Measurements from ENCODE around the gene MED25.

Gene MED25

GRCh38 chr19:49837425-49837824 lies 19.3 kb downstream of the MED25 start:
- H3K36me3 Mint-ChIP-seq (ENCODE audit: low read depth): peaks cover 72% of the 10 kb centered on the region
- peak overlapping the region; percentile 31 for H3K27ac Mint-ChIP-seq
- H3K4me1 Mint-ChIP-seq (ENCODE audit: low read depth): no peaks in the 10 kb centered on the region
- H3K9me3 Mint-ChIP-seq: no peaks in the 10 kb centered on the region
- H3K4me3 Mint-ChIP-seq: no peak overlapping the region
- no peak for DNase-seq
- H3K27me3 Mint-ChIP-seq: no peaks in the 10 kb centered on the region

DNA sequence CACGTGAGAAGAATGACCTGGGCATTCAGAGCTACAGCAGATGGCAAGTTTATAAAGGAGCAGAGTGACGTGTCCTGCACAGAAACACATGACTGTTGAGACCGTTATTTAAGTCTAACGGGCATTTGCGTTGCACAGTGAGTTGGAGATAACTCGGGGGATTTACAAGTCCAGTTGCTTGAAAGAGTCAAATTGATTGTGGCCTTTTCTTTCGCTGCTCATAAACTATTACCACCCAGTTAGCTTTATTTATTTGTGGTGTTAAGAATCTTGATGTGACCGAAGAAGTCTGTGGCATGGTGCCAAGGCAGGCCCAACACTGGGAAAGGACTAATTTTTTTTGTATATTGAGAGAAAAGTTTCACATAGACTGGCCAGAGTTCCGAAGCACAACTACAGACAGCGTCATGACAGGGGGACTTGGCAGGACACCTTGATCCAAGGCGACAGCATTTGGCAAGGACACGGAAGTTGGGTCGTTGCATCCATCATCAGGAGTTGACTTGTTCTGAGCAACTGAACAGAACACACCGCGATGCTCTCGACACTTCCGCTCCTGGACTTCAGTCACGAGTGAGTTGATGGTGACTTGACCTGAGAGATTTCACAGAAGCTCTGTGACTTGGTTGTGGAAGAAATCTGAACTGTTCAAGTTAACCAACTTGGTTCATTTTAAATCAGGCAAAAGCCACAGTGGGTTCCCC lies 20.9 kb downstream of the MED25 start:
- H3K36me3 Mint-ChIP-seq (ENCODE audit: low read depth): peaks cover 57% of the 10 kb centered on the region
- no peak overlapping the region for H3K4me3 Mint-ChIP-seq
- H3K9me3 Mint-ChIP-seq: no peaks in the 10 kb centered on the region
- no peaks in the 10 kb centered on the region for H3K27me3 Mint-ChIP-seq
- no peak for DNase-seq
- H3K27ac Mint-ChIP-seq: no peak overlapping the region
- no peaks in the 10 kb centered on the region for H3K4me1 Mint-ChIP-seq (ENCODE audit: low read depth)

- H3K9me3 Mint-ChIP-seq: no peaks in the 10 kb centered on the region
- peaks cover 53% of the 10 kb centered on the region for H3K36me3 Mint-ChIP-seq (ENCODE audit: low read depth)
- no peak overlapping the region for H3K4me3 Mint-ChIP-seq
- no peaks in the 10 kb centered on the region for H3K27me3 Mint-ChIP-seq
- no peak for DNase-seq
- no peaks in the 10 kb centered on the region for H3K4me1 Mint-ChIP-seq (ENCODE audit: low read depth)
- no peak overlapping the region for H3K27ac Mint-ChIP-seq
Measured at GRCh38 chr19:49839713-49840112, 21.6 kb downstream of the MED25 start.

DNA sequence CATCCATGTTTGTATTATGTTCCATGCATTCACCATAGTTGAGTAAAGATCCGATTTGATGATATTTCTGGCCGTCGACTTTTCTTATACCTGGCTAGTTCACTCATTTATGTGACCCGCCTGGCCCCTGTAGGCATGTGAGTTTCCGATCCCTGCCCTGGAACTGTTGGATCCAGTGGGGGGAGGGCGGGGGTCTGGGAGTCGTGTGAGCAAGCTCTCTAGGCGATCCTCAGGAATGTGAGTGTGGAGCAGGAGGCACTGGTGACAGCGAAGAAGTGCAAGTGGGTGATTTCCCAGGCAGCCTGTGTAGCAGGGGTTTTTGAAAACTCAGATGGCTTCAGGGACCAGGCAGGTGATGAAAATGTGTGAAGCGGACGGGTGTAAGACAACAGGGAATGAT lies 22.2 kb downstream of the MED25 start:
- DNase-seq: no peak
- Mint-ChIP-seq H3K36me3 (ENCODE audit: low read depth) (peaks cover 47% of the 10 kb centered on the region), H3K27ac (no peak overlapping the region), H3K4me1 (ENCODE audit: low read depth) (no peaks in the 10 kb centered on the region), H3K9me3 (no peaks in the 10 kb centered on the region), H3K27me3 (no peaks in the 10 kb centered on the region), H3K4me3 (no peak overlapping the region)

DNA sequence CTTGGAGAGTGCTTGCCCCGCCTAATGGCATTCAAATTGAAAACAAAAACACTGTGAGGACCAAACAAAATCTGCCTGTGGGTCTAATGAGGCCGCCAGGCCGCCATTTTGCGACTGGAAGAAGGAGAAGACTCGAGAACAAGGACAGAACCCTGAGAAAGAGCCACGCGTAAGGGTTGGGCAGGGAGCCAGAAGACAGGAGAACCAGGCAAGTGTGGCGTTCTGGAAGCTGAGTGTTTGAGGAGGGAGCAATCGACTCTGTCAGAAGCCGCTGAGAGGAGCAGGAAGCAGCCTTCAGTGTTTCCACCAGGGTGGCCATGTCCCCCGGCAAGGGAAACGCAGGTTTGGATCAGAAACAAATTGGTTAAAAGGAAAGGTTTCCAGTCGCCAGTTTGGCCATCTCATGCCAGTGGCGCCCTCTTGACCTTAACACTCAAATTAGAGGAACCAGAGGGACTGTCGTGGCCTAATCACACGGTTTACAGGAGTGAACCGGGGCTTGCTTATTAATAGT lies 22.7 kb downstream of the MED25 start:
- Mint-ChIP-seq H3K4me3 (no peak overlapping the region), H3K36me3 (ENCODE audit: low read depth) (peaks cover 46% of the 10 kb centered on the region), H3K9me3 (no peaks in the 10 kb centered on the region), H3K4me1 (ENCODE audit: low read depth) (no peaks in the 10 kb centered on the region), H3K27me3 (no peaks in the 10 kb centered on the region), H3K27ac (no peak overlapping the region)
- DNase-seq: no peak

- Mint-ChIP-seq H3K4me1 (ENCODE audit: low read depth) (peaks cover 6% of the 10 kb centered on the region), H3K4me3 (no peak overlapping the region)
Measured at GRCh38 chr19:49843265-49843664, 25.2 kb downstream of the MED25 start.

DNA sequence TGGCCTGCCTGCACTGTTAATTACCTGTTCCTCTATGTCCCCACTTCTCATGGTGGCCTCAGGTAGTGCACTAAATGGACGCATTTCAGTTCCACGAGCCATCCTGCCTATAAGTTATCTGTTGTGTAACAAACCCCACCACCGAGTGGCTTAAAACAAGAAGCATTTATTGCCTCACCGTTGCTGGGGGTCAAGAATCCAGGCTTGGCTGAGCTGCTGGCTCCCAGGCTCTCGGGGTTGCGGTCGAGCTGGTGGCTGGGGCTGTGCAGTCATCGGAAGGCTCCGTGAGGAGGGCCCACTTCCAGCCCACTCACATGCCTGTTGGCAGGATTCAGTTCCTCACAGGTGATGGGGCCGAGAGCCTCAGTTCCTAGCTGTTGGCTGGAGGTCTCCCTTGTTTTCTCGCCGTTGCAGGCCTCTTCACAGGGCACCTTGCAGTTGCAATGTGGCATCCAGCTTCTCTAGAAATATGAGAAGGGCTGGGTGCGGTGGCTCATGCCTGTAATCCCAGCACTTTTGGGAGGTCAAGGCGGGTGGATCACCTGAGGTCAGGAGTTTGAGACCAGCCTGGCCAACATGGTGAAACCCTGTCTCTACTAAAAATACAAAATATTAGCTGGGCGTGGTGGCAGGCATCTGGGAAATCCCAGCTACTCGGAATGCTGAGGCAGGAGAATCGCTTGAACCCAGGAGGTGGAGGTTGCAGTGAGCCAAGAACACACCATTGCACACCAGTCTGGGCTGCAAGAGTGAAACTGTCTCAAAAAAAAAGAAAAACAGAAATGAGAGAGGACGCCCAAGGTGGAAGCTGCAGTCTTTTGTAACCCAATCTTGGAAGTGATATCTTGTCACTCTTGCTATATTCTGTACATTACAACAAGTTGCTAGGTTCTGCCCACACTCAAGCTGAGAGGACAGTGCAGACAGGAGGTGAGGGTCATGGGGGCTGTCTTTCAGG lies 26.3 kb downstream of the MED25 start:
- Mint-ChIP-seq H3K36me3 (ENCODE audit: low read depth) (peaks cover 13% of the 10 kb centered on the region), H3K27ac (no peak overlapping the region), H3K27me3 (no peaks in the 10 kb centered on the region), H3K9me3 (peaks cover 5% of the 10 kb centered on the region), H3K4me1 (ENCODE audit: low read depth) (peaks cover 17% of the 10 kb centered on the region), H3K4me3 (no peak overlapping the region)
- DNase-seq: no peak

More at GRCh38 chr19:49843265-49843664, 25.2 kb downstream of the MED25 start:
- Mint-ChIP-seq H3K9me3 (no peaks in the 10 kb centered on the region), H3K36me3 (ENCODE audit: low read depth) (peaks cover 24% of the 10 kb centered on the region), H3K27ac (no peak overlapping the region), H3K27me3 (no peaks in the 10 kb centered on the region)
- no peak for DNase-seq

- H3K4me1 Mint-ChIP-seq (ENCODE audit: low read depth): peaks cover 25% of the 10 kb centered on the region
- no peaks in the 10 kb centered on the region for H3K27me3 Mint-ChIP-seq
- no peak overlapping the region for H3K27ac Mint-ChIP-seq
- peaks cover 10% of the 10 kb centered on the region for H3K36me3 Mint-ChIP-seq (ENCODE audit: low read depth)
- DNase-seq: no peak
- H3K9me3 Mint-ChIP-seq: peaks cover 10% of the 10 kb centered on the region
- no peak overlapping the region for H3K4me3 Mint-ChIP-seq
Measured at GRCh38 chr19:49845414-49845813, 27.3 kb downstream of the MED25 start.

DNA sequence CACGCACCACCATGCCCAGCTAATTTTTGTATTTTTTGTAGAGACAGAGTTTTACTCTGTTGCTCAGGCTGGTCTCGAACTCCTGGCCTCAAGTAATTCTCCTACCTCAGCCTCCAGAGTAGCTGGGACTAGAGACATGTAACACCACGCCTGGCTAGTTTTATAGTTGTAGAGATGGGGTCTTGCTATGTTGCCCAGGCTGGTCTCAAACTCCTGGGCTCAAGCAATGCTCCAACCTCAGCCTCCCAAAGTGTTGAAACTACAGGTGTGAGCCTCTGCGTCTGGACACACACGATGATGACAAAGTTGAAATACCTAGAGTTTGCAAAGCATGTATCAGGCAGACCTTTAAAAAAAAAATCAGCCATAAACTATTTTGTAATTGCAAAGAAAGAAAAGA lies 28.3 kb downstream of the MED25 start:
- Mint-ChIP-seq H3K4me3 (no peak overlapping the region), H3K36me3 (ENCODE audit: low read depth) (peaks cover 8% of the 10 kb centered on the region), H3K27me3 (no peaks in the 10 kb centered on the region), H3K27ac (no peak overlapping the region), H3K4me1 (ENCODE audit: low read depth) (peaks cover 25% of the 10 kb centered on the region), H3K9me3 (peaks cover 10% of the 10 kb centered on the region)
- DNase-seq: no peak

- peak; percentile 57 for DNase-seq
- H3K27ac Mint-ChIP-seq: peak overlapping the region; percentile 14
- peaks cover 37% of the 10 kb centered on the region for H3K4me1 Mint-ChIP-seq (ENCODE audit: low read depth)
- no peaks in the 10 kb centered on the region for H3K27me3 Mint-ChIP-seq
- H3K36me3 Mint-ChIP-seq (ENCODE audit: low read depth): peaks cover 15% of the 10 kb centered on the region
- peak overlapping the region; percentile 15 for H3K4me3 Mint-ChIP-seq
- H3K9me3 Mint-ChIP-seq: peaks cover 10% of the 10 kb centered on the region
Measured at GRCh38 chr19:49847731-49848696, 29.9 kb downstream of the MED25 start.

DNA sequence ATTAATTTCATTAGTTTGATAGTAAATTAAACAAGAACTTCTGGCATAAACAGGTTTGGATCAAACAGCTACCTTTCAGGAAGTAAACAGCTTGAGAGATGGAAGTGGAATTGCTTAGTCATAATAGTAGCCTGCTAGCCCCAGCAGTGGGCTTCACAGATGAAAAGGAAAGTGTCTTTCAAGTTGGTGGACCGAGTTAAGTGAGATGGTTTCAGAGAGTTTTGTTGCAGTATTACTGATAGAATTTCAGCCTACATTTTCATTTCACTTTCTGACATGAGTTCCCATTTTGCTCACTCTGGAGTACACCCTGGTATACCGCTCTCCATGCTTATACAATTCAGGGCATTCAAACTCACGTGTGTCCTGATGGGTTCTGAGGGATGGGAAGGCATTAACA lies 30.8 kb downstream of the MED25 start:
- no peaks in the 10 kb centered on the region for H3K27me3 Mint-ChIP-seq
- peak overlapping the region; percentile 53 for H3K4me3 Mint-ChIP-seq
- peak overlapping the region; percentile 7 for H3K27ac Mint-ChIP-seq

DNA sequence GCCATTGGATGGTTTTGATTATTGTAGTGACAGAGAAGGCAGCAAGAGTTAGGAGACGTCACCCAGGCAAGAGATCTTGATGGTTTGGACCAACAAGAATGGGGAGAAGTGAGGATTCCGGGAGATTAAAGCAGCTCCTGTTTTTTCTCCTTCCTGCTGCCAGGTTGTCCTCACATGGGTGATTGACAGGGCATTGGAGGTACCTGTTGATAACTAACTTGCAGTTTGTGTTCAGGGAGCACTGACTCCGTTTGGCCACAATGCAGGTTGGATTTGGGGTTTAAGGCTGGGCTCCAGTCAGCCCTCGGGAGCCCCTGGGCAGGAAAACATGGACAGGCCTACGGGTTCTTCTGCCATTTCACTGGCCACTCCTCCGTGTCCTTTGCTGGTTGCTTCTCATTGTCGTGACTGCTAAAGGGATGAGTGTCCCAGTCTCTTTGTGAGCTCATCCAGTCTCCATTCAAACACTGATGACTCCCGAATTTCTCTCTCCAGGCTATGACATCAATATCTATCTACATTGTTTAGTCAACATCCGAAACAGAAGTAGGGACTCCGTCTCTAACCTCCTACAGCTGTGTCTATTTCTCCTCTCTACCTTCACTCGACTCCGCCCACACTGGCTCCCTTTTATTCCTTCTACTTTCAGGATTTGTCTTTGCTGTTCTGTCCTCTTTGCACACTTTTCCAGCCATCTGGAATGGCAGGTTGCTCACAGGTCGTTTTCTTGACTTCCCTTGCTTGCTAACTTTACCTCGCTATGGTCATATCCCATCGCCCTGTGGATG lies 31.5 kb downstream of the MED25 start:
- H3K4me3 Mint-ChIP-seq: peak overlapping the region; percentile 85
- DNase-seq: no peak
- no peaks in the 10 kb centered on the region for H3K27me3 Mint-ChIP-seq
- peaks cover 10% of the 10 kb centered on the region for H3K9me3 Mint-ChIP-seq
- peaks cover 45% of the 10 kb centered on the region for H3K4me1 Mint-ChIP-seq (ENCODE audit: low read depth)
- H3K27ac Mint-ChIP-seq: peak overlapping the region; percentile 97
- H3K36me3 Mint-ChIP-seq (ENCODE audit: low read depth): peaks cover 17% of the 10 kb centered on the region

More for the DNA sequence above, 30.8 kb downstream of the MED25 start:
- peaks cover 15% of the 10 kb centered on the region for H3K36me3 Mint-ChIP-seq (ENCODE audit: low read depth)
- no peak for DNase-seq
- peaks cover 44% of the 10 kb centered on the region for H3K4me1 Mint-ChIP-seq (ENCODE audit: low read depth)
- H3K9me3 Mint-ChIP-seq: peaks cover 10% of the 10 kb centered on the region

GRCh38 chr19:49850221-49850486 lies 32.1 kb downstream of the MED25 start:
- Mint-ChIP-seq H3K4me1 (ENCODE audit: low read depth) (peaks cover 45% of the 10 kb centered on the region), H3K4me3 (peak overlapping the region; percentile 85), H3K27ac (peak overlapping the region; percentile 97)

More at GRCh38 chr19:49850221-49850486, 32.1 kb downstream of the MED25 start:
- Mint-ChIP-seq H3K36me3 (ENCODE audit: low read depth) (peaks cover 20% of the 10 kb centered on the region), H3K9me3 (peaks cover 10% of the 10 kb centered on the region), H3K27me3 (no peaks in the 10 kb centered on the region)
- no peak for DNase-seq
